Ammon's horn (tissue), 1 donor: ENCODE results near the gene GPC5.
"Not testable (repeated sequence)": the region's sequence is repeated elsewhere in the genome, so short reads cannot be mapped to it uniquely, and the experiment has no call there.

Experiments
- DNase-seq: peaks from one replicate; pipeline ENCODE4 v3.0.0-alpha.2; 2016; ENCODE audit warnings: low spot score

The GPC5 gene

GRCh38 chr13:91879360-91879759 lies 480.9 kb downstream of the GPC5 start:
- no peak for DNase-seq

- no peak for DNase-seq
Measured at GRCh38 chr13:91882918-91883317, 484.5 kb downstream of the GPC5 start.

GRCh38 chr13:91889641-91890040 lies 491.2 kb downstream of the GPC5 start:
- DNase-seq = no peak

- DNase-seq = peak; percentile 5
Measured at GRCh38 chr13:91891141-91891540, 492.7 kb downstream of the GPC5 start.

GRCh38 chr13:91893040-91893439 lies 494.6 kb downstream of the GPC5 start:
- no peak for DNase-seq

- no peak for DNase-seq
Measured at GRCh38 chr13:91894316-91894715, 495.9 kb downstream of the GPC5 start.

GRCh38 chr13:91896547-91896946 lies 498.1 kb downstream of the GPC5 start:
- DNase-seq = no peak

GRCh38 chr13:91898986-91899385 lies 500.6 kb downstream of the GPC5 start:
- not testable (repeated sequence) for DNase-seq

GRCh38 chr13:91902291-91902690 lies 503.9 kb downstream of the GPC5 start:
- peak; percentile 3 for DNase-seq

- no peak for DNase-seq
Measured at GRCh38 chr13:91904005-91904404, 505.6 kb downstream of the GPC5 start.

- no peak for DNase-seq
Measured at GRCh38 chr13:91904597-91904996, 506.2 kb downstream of the GPC5 start.

- no peak for DNase-seq
Measured at GRCh38 chr13:91907398-91907797, 509.0 kb downstream of the GPC5 start.

GRCh38 chr13:91909617-91910016 lies 511.2 kb downstream of the GPC5 start:
- DNase-seq = no peak

- DNase-seq = no peak
Measured at GRCh38 chr13:91922969-91923592, 524.7 kb downstream of the GPC5 start.

GRCh38 chr13:91930687-91931086 lies 532.3 kb downstream of the GPC5 start:
- DNase-seq = no peak

GRCh38 chr13:91934354-91934753 lies 535.9 kb downstream of the GPC5 start:
- no peak for DNase-seq

GRCh38 chr13:91946498-91947070 lies 548.2 kb downstream of the GPC5 start:
- DNase-seq = peak; percentile 68

- no peak for DNase-seq
Measured at GRCh38 chr13:91948736-91949135, 550.3 kb downstream of the GPC5 start.

GRCh38 chr13:91950803-91951202 lies 552.4 kb downstream of the GPC5 start:
- no peak for DNase-seq

GRCh38 chr13:91955546-91956355 lies 557.3 kb downstream of the GPC5 start:
- DNase-seq = no peak

GRCh38 chr13:91960947-91961346 lies 562.5 kb downstream of the GPC5 start:
- no peak for DNase-seq

GRCh38 chr13:91962946-91963345 lies 564.5 kb downstream of the GPC5 start:
- DNase-seq = no peak

- no peak for DNase-seq
Measured at GRCh38 chr13:91965511-91965910, 567.1 kb downstream of the GPC5 start.
